Fibroblast of skin of left quadriceps (primary cell): ENCODE measurements around the gene ADGRG6.

Experiments
- DNase-seq, 2 experiments: peaks; one replicate each; pipeline ENCODE4 v3.0.0-alpha.2; 2013; ENCODE audit warnings: low read depth in 2 of 2

ADGRG6 gene

GRCh38 chr6:142290851-142291250 lies 11.0 kb upstream of the ADGRG6 start:
- DNase-seq: no peak

DNA sequence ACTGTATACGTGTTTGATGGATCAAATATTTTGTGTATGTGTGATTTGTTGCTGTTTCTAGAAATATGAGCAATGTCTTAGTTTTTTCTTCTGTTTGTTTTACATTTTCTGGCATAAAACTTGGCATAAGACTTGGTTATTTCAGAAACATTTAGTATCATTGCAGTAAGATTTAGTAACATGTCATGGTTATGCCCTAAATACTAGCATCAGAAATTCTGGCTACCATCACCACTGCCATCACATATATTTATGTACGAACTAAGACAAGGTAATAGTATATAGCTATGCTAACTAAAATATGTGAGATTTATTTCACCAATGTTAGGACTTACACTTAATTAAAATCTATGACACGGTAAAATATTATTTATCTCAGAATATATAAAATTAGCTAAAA lies 10.3 kb upstream of the ADGRG6 start:
- no peak for DNase-seq

GRCh38 chr6:142292166-142292924 lies 9.5 kb upstream of the ADGRG6 start:
- DNase-seq: no peak

- DNase-seq: no peak
Measured at GRCh38 chr6:142293121-142293520, 8.7 kb upstream of the ADGRG6 start.

GRCh38 chr6:142294679-142295078 lies 7.1 kb upstream of the ADGRG6 start:
- DNase-seq: no peak

- DNase-seq: no peak
Measured at GRCh38 chr6:142296975-142297604, 4.7 kb upstream of the ADGRG6 start.

DNA sequence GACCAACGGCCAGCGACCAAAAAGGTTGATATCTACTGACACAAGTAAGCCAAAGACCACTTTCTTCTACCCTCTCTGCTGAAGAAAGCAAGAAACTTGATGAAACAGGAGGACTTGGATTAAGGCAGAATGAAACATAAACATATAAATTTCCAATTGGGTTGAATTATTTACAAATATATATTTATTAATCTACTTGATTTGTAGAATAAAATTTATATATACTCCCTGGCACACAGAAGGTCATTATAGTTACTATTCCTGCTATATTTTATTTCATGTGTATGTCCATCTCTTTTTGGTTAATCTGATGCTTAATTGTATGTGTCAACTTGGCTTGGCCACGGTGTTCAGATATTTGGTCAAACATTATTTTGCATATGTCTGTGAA lies 4.2 kb upstream of the ADGRG6 start:
- no peak for DNase-seq

- peak; percentile 72 for DNase-seq
Measured at GRCh38 chr6:142297996-142298753, 3.6 kb upstream of the ADGRG6 start.

DNA sequence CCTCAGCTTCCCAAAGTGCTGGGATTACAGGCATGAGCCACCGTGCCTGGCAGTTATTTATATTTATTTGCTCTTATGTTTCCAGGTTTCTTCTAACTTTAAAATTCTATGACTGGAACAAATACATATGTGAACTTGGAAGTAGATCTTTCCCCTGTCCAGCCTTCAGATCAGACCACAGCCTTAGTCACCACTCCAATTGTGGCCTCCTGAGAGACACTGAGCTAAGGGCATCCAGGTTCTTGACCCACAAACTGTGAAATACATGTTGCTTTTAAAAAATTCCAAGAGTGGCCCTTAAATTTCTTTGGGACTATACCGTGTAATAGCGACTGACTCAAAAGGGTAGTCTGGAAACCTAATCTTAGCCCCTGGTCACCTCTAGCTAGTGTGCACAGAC lies 1.5 kb upstream of the ADGRG6 start:
- DNase-seq: no peak

GRCh38 chr6:142300758-142301650 lies 803 bp upstream of the ADGRG6 start:
- peak; percentile 23 to 34 for DNase-seq

- no peak for DNase-seq
Measured at GRCh38 chr6:142302421-142303175, 791 bp downstream of the ADGRG6 start.

DNA sequence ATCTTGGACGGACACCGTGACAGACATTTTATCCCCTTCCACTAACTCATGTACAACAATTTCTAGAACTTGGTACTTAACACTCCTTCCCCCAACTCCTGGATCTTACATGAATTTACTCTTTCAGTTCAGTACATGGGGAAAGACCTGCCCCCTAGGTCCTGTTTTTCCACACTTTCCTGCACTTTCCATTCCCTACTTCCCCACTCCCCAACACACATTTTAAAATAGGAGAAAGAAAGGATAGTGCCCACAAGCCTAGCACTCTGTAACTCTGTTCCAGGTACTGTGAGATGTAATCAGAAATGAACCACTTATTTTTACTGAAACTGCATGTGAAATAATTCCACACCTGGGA lies 1.3 kb downstream of the ADGRG6 start:
- no peak for DNase-seq

GRCh38 chr6:142304241-142304640 lies 2.4 kb downstream of the ADGRG6 start:
- DNase-seq: no peak

GRCh38 chr6:142306736-142307135 lies 4.9 kb downstream of the ADGRG6 start:
- no peak for DNase-seq

GRCh38 chr6:142307963-142308748 lies 6.3 kb downstream of the ADGRG6 start:
- DNase-seq: no peak

GRCh38 chr6:142309426-142309825 lies 7.6 kb downstream of the ADGRG6 start:
- DNase-seq: no peak

DNA sequence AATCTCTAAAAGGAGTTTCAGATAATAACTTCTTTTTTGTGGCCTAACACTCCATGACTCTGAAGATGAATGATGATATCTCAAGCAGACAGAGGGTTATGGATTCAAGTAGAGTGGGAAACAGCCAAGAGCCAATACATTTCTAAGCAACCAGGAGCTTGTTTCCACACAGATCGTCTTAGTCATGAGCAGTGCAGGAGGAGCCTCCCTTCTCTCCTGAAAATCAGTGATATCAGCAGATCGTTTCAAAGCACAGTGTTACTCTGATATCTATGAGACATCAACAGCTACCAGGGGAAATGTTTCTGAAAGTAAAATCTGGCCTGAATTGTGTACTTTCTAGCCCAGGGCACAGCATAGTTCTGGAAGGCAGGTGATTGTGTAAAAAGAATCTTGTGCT lies 11.5 kb downstream of the ADGRG6 start:
- DNase-seq: no peak

GRCh38 chr6:142316791-142317368 lies 15.1 kb downstream of the ADGRG6 start:
- no peak for DNase-seq

- no peak for DNase-seq
Measured at GRCh38 chr6:142318714-142319113, 16.9 kb downstream of the ADGRG6 start.

DNA sequence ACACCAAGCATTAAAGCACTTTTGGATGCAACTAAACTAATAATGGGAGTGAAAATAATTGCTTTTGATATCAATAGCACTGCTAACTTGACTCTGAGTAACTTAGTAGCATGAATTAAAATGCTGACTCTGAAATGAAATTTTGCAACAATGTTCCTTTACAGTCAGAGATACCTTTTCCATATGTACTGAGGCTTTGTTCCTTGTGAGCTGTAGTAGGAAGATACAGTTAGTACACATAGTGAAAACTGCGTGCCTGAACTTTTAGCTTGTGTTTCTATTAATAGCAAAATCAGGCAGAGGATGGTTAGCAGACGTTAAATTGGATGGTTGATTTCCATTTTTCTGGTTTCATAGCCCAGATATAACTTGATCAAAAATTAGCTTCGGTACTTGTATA lies 18.6 kb downstream of the ADGRG6 start:
- DNase-seq: no peak
